H1 (cell line): ENCODE data around the gene UGT2B7. TPM values are rescaled to one million over a fixed set of nuclear protein-coding genes. Genes with fewer than 3 reads are reported as not detected.
A peak's percentile ranks its signal among the peaks of the same experiment; 100 is the strongest.

ENCODE experiments used
- CTCF ChIA-PET: fragments of 300-600 bp; sonication (Branson Sonifier 250); formaldehyde crosslinking; loops from one replicate; lab custom pipeline; 2021; ENCODE audit not compliant: partially characterized antibody; lab: Charles Lee
- POLR2A ChIA-PET: fragments of 300-600 bp; sonication (Branson Sonifier 250); formaldehyde crosslinking; loops from one replicate; lab custom pipeline; 2021; ENCODE audit warnings: inconsistent platforms; ENCODE audit not compliant: partially characterized antibody; lab: Charles Lee
- DNase-seq, 2 experiments: peaks; one replicate each; pipeline versions ENCODE4 v3.0.0 to v3.0.0-alpha.2; 2010 to 2022; ENCODE audit warnings: low spot score in 2 of 2, low read depth in 1 of 2, mixed read lengths in 1 of 2
- FAIRE-seq: peaks from 2 replicates; lab custom pipeline; 2011; peaks lifted over from hg19 to GRCh38; lab: Jason Lieb, UNC
- H2AFZ ChIP-seq: 2 replicates; pipeline ENCODE4 v1.8.1; 2012; ENCODE audit warnings: low read length, inconsistent platforms
- H2AK5ac ChIP-seq: 2 replicates; pipeline ENCODE4 v1.6.1; 2013; ENCODE audit warnings: low read depth, low read length
- H2BK120ac ChIP-seq: replicated peaks from 2 replicates; pipeline ENCODE3; 2013; ENCODE audit warnings: low read depth, low read length, inconsistent platforms
- H2BK12ac ChIP-seq: 2 replicates; pipeline ENCODE4 v1.6.1; 2013; ENCODE audit warnings: low read depth, low read length
- H2BK15ac ChIP-seq: 2 replicates; pipeline ENCODE4 v1.6.1; 2013; ENCODE audit warnings: low read length
- H2BK20ac ChIP-seq: 2 replicates; pipeline ENCODE4 v1.6.1; 2013; ENCODE audit warnings: low read length
- H2BK5ac ChIP-seq: 2 replicates; pipeline ENCODE4 v1.6.1; 2013; ENCODE audit warnings: low read depth, low read length
- H3K14ac ChIP-seq: 2 replicates; pipeline ENCODE4 v1.6.1; 2013; ENCODE audit warnings: inconsistent platforms; ENCODE audit not compliant: insufficient read length
- H3K18ac ChIP-seq: 2 replicates; pipeline ENCODE4 v1.6.1; 2013; ENCODE audit warnings: low read length; ENCODE audit errors: extremely low read depth
- H3K23ac ChIP-seq: 2 replicates; pipeline ENCODE4 v1.6.1; 2013; ENCODE audit warnings: inconsistent platforms; ENCODE audit not compliant: insufficient read length
- H3K23me2 ChIP-seq: 2 replicates; pipeline ENCODE4 v1.6.1; 2013; ENCODE audit warnings: low read depth, low read length
- H3K27ac ChIP-seq: 2 replicates; pipeline ENCODE4 v1.6.1; 2011; ENCODE audit warnings: low read depth, low read length, inconsistent platforms
- H3K27me3 ChIP-seq, 4 experiments: replicated peaks in 1 of 4; 1 replicate in 1 of 4; 2 replicates in 3 of 4; pipeline versions ENCODE4 v1.6.1 to v1.8.1; 2011 to 2013; ENCODE audit warnings: low read length in 3 of 4, mild to moderate bottlenecking in 3 of 4, inconsistent platforms in 2 of 4, mixed read lengths in 2 of 4, moderate library complexity in 1 of 4; ENCODE audit not compliant: control insufficient read depth in 3 of 4, insufficient read depth in 3 of 4; ENCODE audit errors: extremely low read depth in 1 of 4
- H3K36me3 ChIP-seq, 4 experiments: 2 replicates each; pipeline versions ENCODE4 v1.6.1 to v1.8.1; 2011 to 2013; ENCODE audit warnings: mild to moderate bottlenecking in 4 of 4, low read length in 3 of 4, moderate library complexity in 2 of 4, control low read depth in 1 of 4, inconsistent platforms in 1 of 4; ENCODE audit not compliant: insufficient read depth in 4 of 4, control insufficient read depth in 2 of 4
- H3K4ac ChIP-seq: replicated peaks from 2 replicates; pipeline ENCODE3; 2013; ENCODE audit warnings: low read length, low read depth, mixed read lengths, inconsistent platforms; ENCODE audit not compliant: insufficient read length
- H3K4me1 ChIP-seq, 4 experiments: replicated peaks in 1 of 4; 1 replicate in 1 of 4; 2 replicates in 3 of 4; pipeline versions ENCODE4 v1.6.1 to v1.8.1; 2011 to 2013; ENCODE audit warnings: low read length in 3 of 4, inconsistent platforms in 2 of 4, mixed read lengths in 1 of 4; ENCODE audit not compliant: insufficient read depth in 4 of 4, control insufficient read depth in 3 of 4
- H3K4me2 ChIP-seq, 2 experiments: 2 replicates each; pipeline versions ENCODE4 v1.6.1 to v1.8.1; 2011 to 2013; ENCODE audit warnings: low read depth in 2 of 2, low read length in 2 of 2, control low read depth in 1 of 2, inconsistent platforms in 1 of 2, mild to moderate bottlenecking in 1 of 2; ENCODE audit not compliant: insufficient read depth in 1 of 2
- H3K4me3 ChIP-seq, 4 experiments: fragments of 200-600, 300-600 bp in 1 of 4; sonication (generic), shearing (Covaris generic), sonication (Bioruptor Twin) in 1 of 4; 2 replicates each; pipeline versions ENCODE4 v1.5.1 to v1.8.1; 2011 to 2016; ENCODE audit warnings: low read length in 4 of 4, low read depth in 3 of 4, control low read depth in 2 of 4, inconsistent platforms in 2 of 4, mild to moderate bottlenecking in 2 of 4, mixed read lengths in 1 of 4, moderate library complexity in 1 of 4; ENCODE audit not compliant: insufficient read depth in 2 of 4; ENCODE audit errors: extremely low read depth in 1 of 4
- H3K56ac ChIP-seq: replicated peaks from 2 replicates; pipeline ENCODE3; 2013; ENCODE audit warnings: low read depth, mild to moderate bottlenecking, mixed read lengths, low read length, inconsistent platforms; ENCODE audit not compliant: insufficient read length
- H3K79me1 ChIP-seq: 2 replicates; pipeline ENCODE4 v1.6.1; 2013; ENCODE audit warnings: low read depth, low read length, control low read depth
- H3K79me2 ChIP-seq, 2 experiments: 2 replicates each; pipeline versions ENCODE4 v1.6.1 to v1.8.1; 2012 to 2013; ENCODE audit warnings: low read length in 2 of 2, mild to moderate bottlenecking in 2 of 2, inconsistent platforms in 1 of 2; ENCODE audit not compliant: insufficient read depth in 2 of 2, control insufficient read depth in 1 of 2
- H3K9ac ChIP-seq, 4 experiments: replicated peaks in 1 of 4; 1 replicate in 1 of 4; 2 replicates in 3 of 4; pipeline versions ENCODE4 v1.6.1 to v1.8.1; 2011 to 2013; ENCODE audit warnings: low read depth in 3 of 4, low read length in 3 of 4, control low read depth in 2 of 4, mild to moderate bottlenecking in 2 of 4, moderate library complexity in 2 of 4, inconsistent platforms in 1 of 4; ENCODE audit errors: extremely low read depth in 1 of 4
- H3K9me3 ChIP-seq, 2 experiments: 2 replicates each; pipeline versions ENCODE4 v1.6.1 to v1.8.1; 2012 to 2013; ENCODE audit warnings: mild to moderate bottlenecking in 2 of 2, moderate library complexity in 2 of 2, control low read depth in 1 of 2, inconsistent platforms in 1 of 2, low read depth in 1 of 2, low read length in 1 of 2, mixed read lengths in 1 of 2; ENCODE audit not compliant: insufficient read depth in 2 of 2
- H4K20me1 ChIP-seq, 2 experiments: replicated peaks in 1 of 2; 2 replicates each; pipeline versions ENCODE3 to v1.8.1; 2011 to 2013; ENCODE audit warnings: inconsistent platforms in 2 of 2, low read length in 2 of 2, mild to moderate bottlenecking in 1 of 2; ENCODE audit not compliant: insufficient read depth in 2 of 2, control insufficient read depth in 1 of 2
- H4K5ac ChIP-seq: 2 replicates; pipeline ENCODE4 v1.6.1; 2013; ENCODE audit warnings: low read length, low read depth, mixed read lengths, inconsistent platforms; ENCODE audit not compliant: insufficient read length
- H4K8ac ChIP-seq: 2 replicates; pipeline ENCODE4 v1.8.0; 2013; ENCODE audit warnings: mild to moderate bottlenecking, moderate library complexity, low read length, inconsistent platforms; ENCODE audit not compliant: insufficient read depth; ENCODE audit errors: extremely low read depth
- H4K91ac ChIP-seq: replicated peaks from 2 replicates; pipeline ENCODE3; 2013; ENCODE audit warnings: low read length, mixed read lengths, inconsistent platforms; ENCODE audit not compliant: insufficient read length
- CTCF ChIP-seq, 3 experiments: IDR thresholded peaks; 1 replicate in 2 of 3; 2 replicates in 1 of 3; pipeline versions ENCODE4 v1.5.1 to v1.6.1; 2011; ENCODE audit warnings: low read length in 3 of 3, mild to moderate bottlenecking in 3 of 3, inconsistent platforms in 2 of 3, low read depth in 1 of 3, moderate library complexity in 1 of 3; ENCODE audit not compliant: insufficient read depth in 1 of 3; ENCODE audit errors: control extremely low read depth in 1 of 3
- RAD21 ChIP-seq, 2 experiments: IDR thresholded peaks in 1 of 2; conservative IDR thresholded peaks in 1 of 2; 2 replicates each; pipeline ENCODE4 v1.6.1; 2011; ENCODE audit warnings: low read depth in 2 of 2, low read length in 2 of 2, improper control_type of control experiment in 1 of 2, inconsistent platforms in 1 of 2, mild to moderate bottlenecking in 1 of 2, moderate library complexity in 1 of 2
- SIRT6 ChIP-seq: IDR thresholded peaks from one replicate; pipeline ENCODE4 v1.7.1; 2012; ENCODE audit warnings: low read length, inconsistent platforms
- WGBS, 2 experiments: shearing (Covaris generic) in 1 of 2; methylation state at CpG; one replicate each; pipeline versions ENCODE4 v1.1.6 to v1.1.7; 2013 to 2015; ENCODE audit warnings: low lambda C conversion rate in 2 of 2, mixed read lengths in 2 of 2, inconsistent platforms in 1 of 2, low coverage in 1 of 2, missing lambda C conversion rate in 1 of 2; ENCODE audit not compliant: insufficient replicate concordance in 2 of 2, insufficient coverage in 1 of 2, insufficient read length in 1 of 2; ENCODE audit errors: extremely low coverage in 1 of 2, missing lambda C conversion rate in 1 of 2; 5-methylcytosine and 5-hydroxymethylcytosine counted together
- polyA plus RNA-seq, 7 experiments: library from polyadenylated mRNA; depleted of rRNA in 3 of 7; stranded (reverse) in 5 of 7; unstranded in 2 of 7; fragments of >200 nt in 5 of 7; fragments of 200-250 nt in 2 of 7; gene quantifications; 1 replicate in 5 of 7; 2 replicates in 1 of 7; 4 replicates in 1 of 7; pipeline versions ENCODE4 v1.2.1 to v1.2.3, GENCODE V29; 2011 to 2013; ENCODE audit warnings: missing spikeins in 2 of 7, mixed read lengths in 2 of 7
- total RNA-seq: library from RNA; stranded (reverse); fragmentation: NEBNext Ultra II Directional; extraction: Animal tissue kit (Norgen Biotek cat#: 25700); gene quantifications from 2 replicates; pipeline ENCODE4 v1.2.1, GENCODE V29; 2021

The UGT2B7 gene
- total and polyA plus RNA-seq, 2 of the 8 experiments (the other 6 are each of a cell fraction or from before 2014, with no cell fraction given): not detected

- 86% methylated on average over 5 of the region's 5 CpGs; no CpG with 5 or more reads in 1 of the 2 experiments for WGBS, 2 experiments
- no peak overlapping the region for H2AK5ac ChIP-seq
- no peak for FAIRE-seq
- H2BK5ac ChIP-seq: no peak overlapping the region
- H4K20me1 ChIP-seq: no peaks in the 10 kb centered on the region
- no peaks in the 10 kb centered on the region for H3K36me3 ChIP-seq
- H3K4me3 ChIP-seq: no peak overlapping the region
- no peak overlapping the region for H2BK15ac ChIP-seq
- H3K9ac ChIP-seq: no peak overlapping the region
- no peaks in the 10 kb centered on the region for H3K23me2 ChIP-seq
- no peak for DNase-seq
- H3K14ac ChIP-seq: no peak overlapping the region
- CTCF ChIA-PET: interaction anchor here (0.6 to 2.9 kb wide), 11 partner anchors 11 to 719 kb away, joined by 3 to 14 read pairs (median 3); no protein-coding TSS in a partner anchor
- H2BK12ac ChIP-seq: no peak overlapping the region
- no peak overlapping the region for H4K91ac ChIP-seq
- no peak overlapping the region for H2BK20ac ChIP-seq
- no peak overlapping the region for H3K18ac ChIP-seq
- no peak overlapping the region for H3K56ac ChIP-seq
- no peak overlapping the region for H2BK120ac ChIP-seq
- H4K8ac ChIP-seq: no peak overlapping the region
- no peak overlapping the region for H3K4me2 ChIP-seq
- no peaks in the 10 kb centered on the region for H3K9me3 ChIP-seq
- H3K23ac ChIP-seq: no peak overlapping the region
- H3K27me3 ChIP-seq: no peaks in the 10 kb centered on the region
- no peak for TF ChIP-seq SIRT6
- peak in 2 of 3 experiments; percentile 14 to 38; a peak in 1 of 4 replicates for TF ChIP-seq CTCF (IDR thresholded peaks at IDR 0.05; ENCODE audit: control extremely low read depth in 1 of 3, insufficient read depth in 1 of 3, low read depth in 1 of 3, low read length in 3 of 3)
- peak; percentile 45 to 65 for TF ChIP-seq RAD21 (IDR thresholded peaks at IDR 0.05 in 1 of 2, conservative IDR thresholded peaks at IDR 0.05 in 1 of 2; ENCODE audit: low read depth in 2 of 2, low read length in 2 of 2)
- no peaks in the 10 kb centered on the region for H3K79me2 ChIP-seq
- POLR2A ChIA-PET: no interaction called here
- no peak overlapping the region for H3K4ac ChIP-seq
- no peak overlapping the region for H4K5ac ChIP-seq
- H3K4me1 ChIP-seq: peaks cover 13 to 20% (median 14%) of the 10 kb centered on the region in 4 experiments; a peak in 6 of 7 replicates
- no peaks in the 10 kb centered on the region for H3K79me1 ChIP-seq
- no peak overlapping the region for H3K27ac ChIP-seq
- H2AFZ ChIP-seq: no peak overlapping the region
These were observed 35.5 kb upstream of the UGT2B7 start for GRCh38 chr4:69060651-69061308.
